ENCODE data around the gene SIDT2. TPM values are rescaled to one million over a fixed set of nuclear protein-coding genes. Genes with fewer than 3 reads are reported as not detected.

Gene SIDT2
- total and polyA plus RNA-seq, 2 of the 4 experiments (the other 2 are of a cell fraction) = 7.3 to 30.3 TPM

GRCh38 chr11:117143390-117143789 is 35.2 kb upstream of the SIDT2 start:
- Histone ChIP-seq H3K9me1 (ENCODE audit: insufficient read depth, low read length) (peaks cover 4% of the 10 kb centered on the region), H2BK15ac (ENCODE audit: low read depth, low read length) (peak overlapping the region; percentile 96; the same call in 1 of the 3 replicates), H2AK5ac (ENCODE audit: low read depth, low read length) (no peak overlapping the region), H3K79me1 (ENCODE audit: low read depth in 1 of 2, low read length in 2 of 2) (peaks cover 0 to 28% of the 10 kb centered on the region in 2 experiments; a peak in 1 of 4 replicates), H3K23ac (ENCODE audit: low read depth, low read length) (peak overlapping the region; percentile 80; the same call in 1 of the 2 replicates), H2AFZ (replicated peaks; ENCODE audit: low read length, poor library complexity) (peak overlapping the region; percentile 100), H3K27ac (ENCODE audit: insufficient read depth, low read length) (no peak overlapping the region), H2BK20ac (ENCODE audit: low read depth, low read length) (no peak overlapping the region), H3K4me3 (ENCODE audit: insufficient read depth, low read depth, low read length) (peak overlapping the region; percentile 73), H4K91ac (ENCODE audit: insufficient read depth, low read depth, low read length) (no peak overlapping the region; the same call in 1 of the 2 replicates), H3K18ac (ENCODE audit: low read depth, low read length) (no peak overlapping the region; the same call in 1 of the 2 replicates), H4K8ac (ENCODE audit: low read depth in 2 of 2, low read length in 2 of 2) (peak overlapping the region; percentile 73 to 98), H3K27me3 (ENCODE audit: control insufficient read depth, insufficient read depth, low read length) (no peaks in the 10 kb centered on the region), H2BK120ac (ENCODE audit: low read depth, low read length) (no peak overlapping the region), H3K4ac (ENCODE audit: low read depth, low read length) (peak overlapping the region; percentile 94; the same call in 1 of the 2 replicates), H3K56ac (ENCODE audit: extremely low read depth, insufficient read depth, low read length) (no peak overlapping the region; the same call in 1 of the 2 replicates), H4K20me1 (ENCODE audit: insufficient read depth, low read length) (peaks cover 39% of the 10 kb centered on the region), H2AK9ac (replicated peaks; ENCODE audit: low read depth, low read length, poor library complexity) (no peak overlapping the region), H3K14ac (replicated peaks; ENCODE audit: low read depth, low read length) (peak overlapping the region; percentile 88), H3K9ac (ENCODE audit: low read depth, low read length) (no peak overlapping the region; the same call in 1 of the 2 replicates), H3K9me3 (ENCODE audit: control insufficient read depth, insufficient read depth, low read length) (no peaks in the 10 kb centered on the region), H3K36me3 (ENCODE audit: control insufficient read depth, insufficient read depth, low read length) (peaks cover 8% of the 10 kb centered on the region), H4K5ac (ENCODE audit: low read depth, low read length) (no peak overlapping the region), H2BK5ac (ENCODE audit: low read depth, low read length, poor library complexity, severe bottlenecking) (peak overlapping the region; percentile 92), H3K4me1 (ENCODE audit: control insufficient read depth, insufficient read depth, low read length) (peaks cover 2% of the 10 kb centered on the region; the same call in 1 of the 2 replicates), H3K4me2 (ENCODE audit: low read depth, low read length) (peak overlapping the region; percentile 92)
- no peak for TF ChIP-seq BHLHE40 (IDR thresholded peaks at IDR 0.05; ENCODE audit: low read depth, low read length)
- no peak for TF ChIP-seq SMC3 (IDR thresholded peaks at IDR 0.05; ENCODE audit: low read depth, low read length)
- no peak for TF ChIP-seq RAD21 (IDR thresholded peaks at IDR 0.05; ENCODE audit: low read length)
- no peak for TF ChIP-seq RFX5 (IDR thresholded peaks at IDR 0.05; ENCODE audit: low read depth, low read length)
- TF ChIP-seq ELK1 (IDR thresholded peaks at IDR 0.05; ENCODE audit: borderline replicate concordance, low read depth, low read length) = no peak
- no peak for TF ChIP-seq NFE2L2 (IDR thresholded peaks at IDR 0.05; ENCODE audit: low read depth, low read length)
- no peak for TF ChIP-seq POLR2A (IDR thresholded peaks at IDR 0.05; ENCODE audit: low read depth, low read length)
- TF ChIP-seq USF2 (IDR thresholded peaks at IDR 0.05; ENCODE audit: low read depth, low read length) = no peak
- TF ChIP-seq CTCF (conservative IDR thresholded peaks at IDR 0.05; ENCODE audit: low read depth, low read length) = no peak
- no peak for TF ChIP-seq MAZ (IDR thresholded peaks at IDR 0.05; ENCODE audit: borderline replicate concordance, low read depth, low read length)
- TF ChIP-seq CEBPB (IDR thresholded peaks at IDR 0.05; ENCODE audit: low read depth, low read length) = no peak
- TF ChIP-seq MXI1 (IDR thresholded peaks at IDR 0.05; ENCODE audit: borderline replicate concordance, low read depth, low read length) = no peak
- no peak for TF ChIP-seq RCOR1 (IDR thresholded peaks at IDR 0.05; ENCODE audit: insufficient replicate concordance, low read length)
- TF ChIP-seq MAFK (IDR thresholded peaks at IDR 0.05; ENCODE audit: low read depth, low read length) = no peak
- dilution Hi-C loops (cut with HindIII; ENCODE audit: low sequenced_read_pairs, unreplicated experiment) = no loop called here
- ChIA-PET CTCF (interaction anchor here (1.1 kb wide), 1 partner anchor 352 kb away, joined by 4 read pairs; the partner anchor contains the start of gene APOA5), POLR2A (ENCODE audit: unreplicated experiment) (interaction anchor here (0.7 to 1.8 kb wide), 2 partner anchors 35 to 53 kb away, joined by 7 to 14 read pairs; partner anchors contain the start of gene SIDT2)
- WGBS, 2 experiments (ENCODE audit: extremely low coverage in 2 of 2, insufficient read length in 1 of 2) = no CpG with 5 or more reads among the region's 5 CpGs
- BruUV-seq (replicated peaks) = no TSS peak
- in situ Hi-C loops (cut with MboI; ENCODE audit: low sequenced_read_pairs) = no loop called here
- intact Hi-C loops (cut with micrococcal nuclease) = no loop called here
- ATAC-seq (ENCODE audit: low read depth) = peak; percentile 33
- peak; percentile 59 for DNase-seq
